Uterus (tissue), 2 donors: ENCODE results near the gene TEX19.

Source experiments
- POLR2A ChIP-seq, 2 donors: fragments of 450-650 bp; IDR thresholded peaks; one replicate each; pipeline ENCODE4 v1.6.1; 2016; ENCODE audit warnings: antibody characterized with exemption in 2 of 2, mild to moderate bottlenecking in 1 of 2, moderate library complexity in 1 of 2
- TF ChIP-seq, protein P1 (sequence below), 4 experiments: fragments of 200-600 bp in 2 of 4; fragments of 450-650 bp in 2 of 4; sonication (generic) in 2 of 4; IDR thresholded peaks; one replicate each; pipeline ENCODE4 v1.5.1; 2016 to 2019; ENCODE audit warnings: antibody characterized with exemption in 4 of 4, mild to moderate bottlenecking in 2 of 4, moderate library complexity in 1 of 4

GRCh38 chr17:82382933-82383255 is 23.8 kb downstream of the TEX19 start:
- no peak for TF ChIP-seq POLR2A (IDR thresholded peaks at IDR 0.05)
- TF ChIP-seq, protein P1, sequence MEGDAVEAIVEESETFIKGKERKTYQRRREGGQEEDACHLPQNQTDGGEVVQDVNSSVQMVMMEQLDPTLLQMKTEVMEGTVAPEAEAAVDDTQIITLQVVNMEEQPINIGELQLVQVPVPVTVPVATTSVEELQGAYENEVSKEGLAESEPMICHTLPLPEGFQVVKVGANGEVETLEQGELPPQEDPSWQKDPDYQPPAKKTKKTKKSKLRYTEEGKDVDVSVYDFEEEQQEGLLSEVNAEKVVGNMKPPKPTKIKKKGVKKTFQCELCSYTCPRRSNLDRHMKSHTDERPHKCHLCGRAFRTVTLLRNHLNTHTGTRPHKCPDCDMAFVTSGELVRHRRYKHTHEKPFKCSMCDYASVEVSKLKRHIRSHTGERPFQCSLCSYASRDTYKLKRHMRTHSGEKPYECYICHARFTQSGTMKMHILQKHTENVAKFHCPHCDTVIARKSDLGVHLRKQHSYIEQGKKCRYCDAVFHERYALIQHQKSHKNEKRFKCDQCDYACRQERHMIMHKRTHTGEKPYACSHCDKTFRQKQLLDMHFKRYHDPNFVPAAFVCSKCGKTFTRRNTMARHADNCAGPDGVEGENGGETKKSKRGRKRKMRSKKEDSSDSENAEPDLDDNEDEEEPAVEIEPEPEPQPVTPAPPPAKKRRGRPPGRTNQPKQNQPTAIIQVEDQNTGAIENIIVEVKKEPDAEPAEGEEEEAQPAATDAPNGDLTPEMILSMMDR (IDR thresholded peaks at IDR 0.05), result no peak
